Mammary epithelial cell (primary cell): ENCODE data around the gene TAS2R16.

Source experiments
- EZH2 ChIP-seq: IDR thresholded peaks from 2 replicates; pipeline ENCODE4 v1.6.1; 2012; ENCODE audit warnings: low read length, inconsistent platforms, borderline replicate concordance
- TF ChIP-seq, protein P1 (sequence below), 2 donors: IDR thresholded peaks in 1 of 2; conservative IDR thresholded peaks in 1 of 2; 2 replicates each; pipeline ENCODE4 v1.5.1; 2011 to 2012; ENCODE audit warnings: inconsistent platforms in 2 of 2, low read length in 2 of 2, mild to moderate bottlenecking in 2 of 2, control low read depth in 1 of 2, low read depth in 1 of 2; ENCODE audit not compliant: insufficient read depth in 1 of 2; ENCODE audit errors: extremely low read depth in 1 of 2

DNA sequence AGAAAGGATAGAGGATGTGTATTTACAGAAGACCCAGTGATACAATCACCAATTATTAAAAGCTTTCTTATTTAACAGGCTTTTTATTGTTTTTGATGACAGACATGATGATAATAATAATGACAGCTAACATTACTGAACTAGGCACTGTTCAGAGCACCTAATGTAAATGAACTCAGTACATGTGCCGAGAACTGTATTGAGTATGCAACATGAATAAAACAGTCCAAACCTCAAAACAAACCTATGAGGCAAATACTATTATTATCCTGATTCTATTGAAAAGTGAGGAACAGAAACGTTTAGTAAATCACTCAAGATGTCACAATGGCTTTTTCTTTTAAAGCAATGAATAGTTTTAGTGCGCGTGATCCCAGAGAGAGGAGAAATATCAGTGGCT, 27.1 kb downstream of the TAS2R16 start:
- TF ChIP-seq, protein P1, sequence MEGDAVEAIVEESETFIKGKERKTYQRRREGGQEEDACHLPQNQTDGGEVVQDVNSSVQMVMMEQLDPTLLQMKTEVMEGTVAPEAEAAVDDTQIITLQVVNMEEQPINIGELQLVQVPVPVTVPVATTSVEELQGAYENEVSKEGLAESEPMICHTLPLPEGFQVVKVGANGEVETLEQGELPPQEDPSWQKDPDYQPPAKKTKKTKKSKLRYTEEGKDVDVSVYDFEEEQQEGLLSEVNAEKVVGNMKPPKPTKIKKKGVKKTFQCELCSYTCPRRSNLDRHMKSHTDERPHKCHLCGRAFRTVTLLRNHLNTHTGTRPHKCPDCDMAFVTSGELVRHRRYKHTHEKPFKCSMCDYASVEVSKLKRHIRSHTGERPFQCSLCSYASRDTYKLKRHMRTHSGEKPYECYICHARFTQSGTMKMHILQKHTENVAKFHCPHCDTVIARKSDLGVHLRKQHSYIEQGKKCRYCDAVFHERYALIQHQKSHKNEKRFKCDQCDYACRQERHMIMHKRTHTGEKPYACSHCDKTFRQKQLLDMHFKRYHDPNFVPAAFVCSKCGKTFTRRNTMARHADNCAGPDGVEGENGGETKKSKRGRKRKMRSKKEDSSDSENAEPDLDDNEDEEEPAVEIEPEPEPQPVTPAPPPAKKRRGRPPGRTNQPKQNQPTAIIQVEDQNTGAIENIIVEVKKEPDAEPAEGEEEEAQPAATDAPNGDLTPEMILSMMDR (conservative IDR thresholded peaks at IDR 0.05 in 1 of 2, IDR thresholded peaks at IDR 0.05 in 1 of 2; ENCODE audit: extremely low read depth in 1 of 2, insufficient read depth in 1 of 2, low read depth in 1 of 2, low read length in 2 of 2), result no peak
- no peak for TF ChIP-seq EZH2
